Activated T-helper 17 cell treated with anti-CD3 and anti-CD28 coated beads, Interleukin-2, amount 50 U/mL, for 72 hours (primary cell): ENCODE results near the gene SMG9. TPM values are rescaled to one million over a fixed set of nuclear protein-coding genes. Genes with fewer than 3 reads are reported as not detected.
A peak's percentile ranks its signal among the peaks of the same experiment; 100 is the strongest.

Experiments
- ATAC-seq: fragments of 150-1000 bp; cut with Tn5 transposase; replicated peaks from 2 replicates; pipeline ENCODE4 v1.10.0; 2021; ENCODE audit warnings: mild to moderate bottlenecking, moderate library complexity
- H3K27ac Mint-ChIP-seq: one replicate; pipeline ENCODE4 v1.8.0; 2022; ENCODE audit warnings: mixed read lengths
- H3K27me3 Mint-ChIP-seq: one replicate; pipeline ENCODE4 v1.8.0; 2022; ENCODE audit warnings: mixed read lengths
- H3K36me3 Mint-ChIP-seq: one replicate; pipeline ENCODE4 v1.8.0; 2022; ENCODE audit warnings: low read depth, mild to moderate bottlenecking, mixed read lengths
- H3K4me1 Mint-ChIP-seq: one replicate; pipeline ENCODE4 v1.8.0; 2022; ENCODE audit warnings: mixed read lengths
- H3K4me3 Mint-ChIP-seq: one replicate; pipeline ENCODE4 v1.8.0; 2022; ENCODE audit warnings: mild to moderate bottlenecking, mixed read lengths
- H3K9me3 Mint-ChIP-seq: one replicate; pipeline ENCODE4 v1.8.0; 2022; ENCODE audit warnings: mixed read lengths
- total RNA-seq, 2 donors: library from RNA; stranded (reverse); gene quantifications; one replicate each; pipeline ENCODE4 v1.2.3, GENCODE V29; 2022

The SMG9 gene
- total RNA-seq, 2 donors from 2014 or later, result 70.4 to 109 TPM

DNA sequence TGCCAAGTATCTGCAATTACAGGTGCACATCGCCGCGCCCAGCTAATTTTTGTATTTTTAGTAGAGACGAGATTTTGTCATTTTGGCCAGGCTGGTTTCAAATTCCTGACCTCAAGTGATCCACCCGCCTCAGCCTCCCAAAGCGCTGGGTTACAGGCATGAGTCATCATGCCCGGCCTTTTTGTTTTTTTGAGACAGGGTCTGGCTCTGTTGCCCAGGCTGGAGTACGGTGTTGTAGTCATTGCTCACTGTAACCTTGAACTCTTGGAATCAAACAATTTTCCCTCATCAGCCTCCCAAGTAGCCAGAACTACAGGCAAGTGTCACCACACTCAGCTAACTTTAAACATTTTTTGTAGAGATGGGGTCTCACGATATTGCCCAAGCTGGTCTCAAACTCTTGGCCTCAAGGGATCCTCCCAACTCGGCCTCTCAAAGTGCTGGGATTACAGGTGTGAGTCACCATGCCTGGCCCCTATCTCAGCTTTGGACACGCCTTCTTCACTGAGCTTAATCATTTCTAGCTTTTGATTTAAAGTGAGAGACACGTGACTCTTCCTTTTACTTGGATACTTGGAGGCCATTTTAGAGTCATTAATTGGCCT, 42.9 kb downstream of the SMG9 start:
- Mint-ChIP-seq H3K27ac (no peak overlapping the region), H3K27me3 (peaks cover 13% of the 10 kb centered on the region), H3K4me1 (peaks cover 6% of the 10 kb centered on the region), H3K4me3 (no peak overlapping the region), H3K9me3 (peaks cover 4% of the 10 kb centered on the region), H3K36me3 (no peaks in the 10 kb centered on the region)
- peak; percentile 66 for ATAC-seq

DNA sequence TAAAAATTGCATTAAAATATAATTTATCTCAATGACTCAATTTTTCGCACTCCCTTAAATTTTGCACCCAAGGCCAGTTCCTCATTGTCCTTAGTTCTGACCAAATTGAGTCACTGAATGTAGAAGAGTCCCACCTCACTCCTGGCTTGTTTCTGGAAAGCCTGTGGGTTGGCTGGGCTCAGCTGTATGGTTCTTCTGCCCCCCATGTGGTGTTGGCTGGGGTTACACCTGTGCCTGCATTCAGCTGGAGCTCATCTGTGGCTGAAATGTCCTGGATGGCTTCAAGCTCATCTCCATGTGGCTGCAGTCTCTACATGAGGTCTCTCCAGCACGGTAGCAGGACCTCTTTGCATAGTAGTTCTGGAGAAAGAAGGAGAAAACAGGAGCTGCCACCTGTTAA, 46.0 kb downstream of the SMG9 start:
- H3K4me1 Mint-ChIP-seq, result peaks cover 6% of the 10 kb centered on the region
- H3K4me3 Mint-ChIP-seq, result no peak overlapping the region
- no peak for ATAC-seq
- peaks cover 10% of the 10 kb centered on the region for H3K27me3 Mint-ChIP-seq
- H3K36me3 Mint-ChIP-seq, result no peaks in the 10 kb centered on the region
- H3K9me3 Mint-ChIP-seq, result peaks cover 4% of the 10 kb centered on the region
- H3K27ac Mint-ChIP-seq, result no peak overlapping the region

DNA sequence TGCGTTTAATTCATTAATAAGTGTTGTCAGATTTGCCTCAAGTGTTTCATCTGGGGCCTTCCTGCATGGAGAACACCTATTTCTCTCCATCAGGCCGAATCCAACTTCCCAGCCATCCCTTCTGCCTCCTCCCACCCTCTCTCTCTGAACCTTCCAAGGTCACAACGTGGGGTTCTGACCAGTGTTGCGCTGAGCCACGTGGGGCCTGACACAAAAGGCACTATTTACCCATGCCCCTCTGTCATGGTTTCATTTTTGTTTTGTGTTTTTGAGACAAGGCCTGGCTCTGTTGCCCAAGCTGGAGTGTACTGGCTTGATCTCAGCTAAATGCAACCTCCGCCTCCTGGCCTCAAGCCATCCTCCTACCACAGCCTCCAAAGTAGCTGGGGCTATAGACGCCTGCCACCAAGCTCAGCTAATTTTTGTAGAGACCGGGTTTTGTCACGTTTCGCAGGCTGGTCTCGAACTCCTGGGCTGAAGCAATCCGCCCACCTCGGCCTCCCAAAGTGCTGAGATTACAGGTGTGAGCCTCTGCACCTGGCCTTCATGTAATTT, 47.5 kb downstream of the SMG9 start:
- Mint-ChIP-seq H3K36me3 (no peaks in the 10 kb centered on the region), H3K27ac (no peak overlapping the region), H3K27me3 (peaks cover 7% of the 10 kb centered on the region), H3K4me1 (peaks cover 4% of the 10 kb centered on the region), H3K9me3 (peaks cover 3% of the 10 kb centered on the region), H3K4me3 (no peak overlapping the region)
- no peak for ATAC-seq

DNA sequence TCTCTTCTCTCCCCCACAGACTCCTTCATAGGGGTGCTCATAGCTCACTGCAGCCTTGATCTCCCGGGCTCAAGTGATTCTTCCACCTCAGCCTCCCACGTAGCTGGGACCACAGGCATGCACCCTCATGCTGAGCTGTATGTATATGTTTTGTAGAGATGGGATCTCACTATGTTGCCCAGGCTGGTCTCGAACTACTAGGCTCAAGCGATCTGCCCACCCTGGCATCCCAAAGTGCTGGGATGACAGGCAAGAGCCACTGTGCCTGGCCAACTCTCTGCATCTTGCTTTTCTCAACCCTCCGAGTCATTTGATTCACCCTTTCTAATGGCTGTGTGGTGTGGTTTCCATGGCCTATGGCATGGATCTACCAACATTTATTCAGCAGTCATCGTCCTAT, 49.0 kb downstream of the SMG9 start:
- no peaks in the 10 kb centered on the region for H3K36me3 Mint-ChIP-seq
- H3K27ac Mint-ChIP-seq, result peak overlapping the region; percentile 80
- no peaks in the 10 kb centered on the region for H3K9me3 Mint-ChIP-seq
- H3K4me3 Mint-ChIP-seq, result no peak overlapping the region
- no peak for ATAC-seq
- H3K4me1 Mint-ChIP-seq, result peaks cover 6% of the 10 kb centered on the region
- no peaks in the 10 kb centered on the region for H3K27me3 Mint-ChIP-seq

DNA sequence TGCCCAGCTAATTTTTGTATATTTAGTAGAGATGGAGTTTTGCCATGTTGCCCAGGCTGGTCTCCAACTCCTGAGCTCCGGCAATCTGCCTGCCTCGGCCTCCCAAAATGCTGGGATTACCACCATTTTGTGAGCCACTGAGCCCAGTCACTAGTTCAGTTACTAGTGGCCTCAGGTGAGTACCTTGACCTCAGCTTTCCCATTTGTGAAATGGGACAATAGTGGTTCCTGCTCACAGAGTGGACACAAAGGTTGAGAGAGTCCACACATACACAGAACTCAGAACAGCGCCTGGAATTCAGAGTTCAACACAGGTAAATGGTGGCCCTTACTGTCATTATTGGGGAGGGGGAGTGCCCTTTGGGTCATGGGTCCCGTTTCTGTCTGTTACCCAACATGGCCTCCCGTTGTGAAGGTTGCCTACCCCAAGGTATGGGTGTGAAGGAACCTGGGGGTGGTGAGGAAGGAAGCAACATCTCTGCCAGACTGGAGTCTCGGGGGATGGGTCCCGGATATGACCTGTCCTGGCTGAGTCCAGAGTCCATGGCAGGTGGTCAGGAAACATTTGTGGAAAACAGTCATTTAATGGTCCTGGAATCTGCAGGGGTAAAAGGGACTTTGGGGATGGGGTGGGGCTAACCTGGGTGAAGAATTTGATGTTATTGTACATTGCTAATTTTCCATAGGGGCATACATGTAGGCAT, 50.6 kb downstream of the SMG9 start:
- H3K9me3 Mint-ChIP-seq, result no peaks in the 10 kb centered on the region
- H3K27ac Mint-ChIP-seq, result peak overlapping the region; percentile 10
- H3K27me3 Mint-ChIP-seq, result peaks cover 4% of the 10 kb centered on the region
- H3K4me1 Mint-ChIP-seq, result peaks cover 15% of the 10 kb centered on the region
- no peak overlapping the region for H3K4me3 Mint-ChIP-seq
- ATAC-seq, result no peak
- no peaks in the 10 kb centered on the region for H3K36me3 Mint-ChIP-seq

DNA sequence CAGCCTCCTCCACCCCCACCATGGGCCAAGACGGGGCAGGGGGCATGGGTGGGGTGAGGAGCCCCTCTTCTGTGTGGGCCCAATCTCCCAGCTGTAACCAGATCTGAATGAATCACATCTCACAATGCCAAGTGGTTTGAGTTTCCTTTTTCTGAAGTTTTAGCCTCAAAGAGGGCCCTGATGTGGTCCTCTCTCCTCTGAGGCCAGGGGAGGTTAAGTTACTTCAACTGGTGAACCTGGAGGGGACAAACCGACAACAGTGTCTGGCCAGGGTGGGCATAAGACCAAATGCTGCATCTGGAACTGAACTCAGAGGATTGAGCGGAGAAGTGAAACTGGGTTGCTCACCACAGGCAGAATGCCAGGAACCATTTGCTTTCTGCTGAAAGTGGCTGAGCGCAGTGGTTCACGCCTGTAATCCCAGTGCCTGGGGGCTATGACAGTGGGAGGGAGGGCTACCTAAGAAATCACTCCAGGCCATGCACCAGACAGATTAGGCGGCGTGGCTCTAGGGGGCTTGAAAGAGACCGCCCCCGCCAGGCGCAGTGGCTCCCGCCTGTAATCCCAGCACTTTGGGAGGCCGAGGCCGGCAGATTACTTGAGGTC, 54.3 kb downstream of the SMG9 start:
- H3K9me3 Mint-ChIP-seq, result no peaks in the 10 kb centered on the region
- H3K4me3 Mint-ChIP-seq, result peak overlapping the region; percentile 78
- H3K27me3 Mint-ChIP-seq, result peaks cover 9% of the 10 kb centered on the region
- ATAC-seq, result peak; percentile 22
- no peaks in the 10 kb centered on the region for H3K36me3 Mint-ChIP-seq
- H3K27ac Mint-ChIP-seq, result peak overlapping the region; percentile 93
- peaks cover 15% of the 10 kb centered on the region for H3K4me1 Mint-ChIP-seq

DNA sequence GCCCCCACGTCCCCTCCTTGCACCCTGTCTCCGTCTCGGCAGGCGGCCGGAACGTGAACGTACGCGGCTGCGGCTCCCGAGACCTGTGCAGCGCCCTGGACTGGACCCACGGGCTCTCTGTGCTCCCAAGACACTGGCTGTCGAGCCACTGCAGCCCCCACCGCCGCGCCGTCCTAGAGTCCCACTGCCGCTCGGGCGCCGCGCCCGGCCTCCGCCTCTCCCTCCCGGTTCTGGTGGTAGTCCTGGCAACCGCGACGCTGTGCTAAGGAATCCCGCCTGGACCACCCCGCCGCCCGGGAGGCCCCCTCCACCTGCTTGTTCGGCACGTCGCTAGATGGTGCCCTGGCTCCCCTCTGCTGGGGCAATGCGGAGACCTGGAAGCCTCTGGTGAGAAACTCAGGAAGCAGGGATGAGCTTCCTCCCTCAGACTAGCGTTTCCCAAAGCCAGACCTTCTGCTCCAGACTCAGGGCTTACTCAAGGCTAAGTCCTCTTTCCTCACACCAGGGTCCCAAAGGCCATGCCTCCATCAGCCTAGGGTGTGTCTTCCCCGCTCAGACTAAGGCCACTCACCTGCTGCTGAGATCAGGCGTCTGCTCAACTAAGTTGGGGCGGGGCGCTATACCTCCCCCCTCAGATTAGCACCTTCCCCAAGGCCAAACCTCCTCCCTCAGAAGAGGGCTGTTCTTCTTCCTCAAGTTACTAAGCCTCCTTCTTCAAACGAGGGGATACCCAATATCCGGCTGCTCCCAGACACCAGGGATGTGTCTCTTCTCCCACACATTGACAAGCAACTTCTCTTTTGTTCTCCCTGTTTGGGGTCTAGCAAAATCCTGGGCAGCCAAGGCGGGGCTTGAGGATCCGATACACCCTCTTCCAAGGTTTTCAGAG, 55.0 kb downstream of the SMG9 start:
- Mint-ChIP-seq H3K4me3 (peak overlapping the region; percentile 78), H3K36me3 (no peaks in the 10 kb centered on the region), H3K9me3 (no peaks in the 10 kb centered on the region), H3K4me1 (peaks cover 15% of the 10 kb centered on the region), H3K27me3 (peaks cover 9% of the 10 kb centered on the region), H3K27ac (peak overlapping the region; percentile 93)
- no peak for ATAC-seq

DNA sequence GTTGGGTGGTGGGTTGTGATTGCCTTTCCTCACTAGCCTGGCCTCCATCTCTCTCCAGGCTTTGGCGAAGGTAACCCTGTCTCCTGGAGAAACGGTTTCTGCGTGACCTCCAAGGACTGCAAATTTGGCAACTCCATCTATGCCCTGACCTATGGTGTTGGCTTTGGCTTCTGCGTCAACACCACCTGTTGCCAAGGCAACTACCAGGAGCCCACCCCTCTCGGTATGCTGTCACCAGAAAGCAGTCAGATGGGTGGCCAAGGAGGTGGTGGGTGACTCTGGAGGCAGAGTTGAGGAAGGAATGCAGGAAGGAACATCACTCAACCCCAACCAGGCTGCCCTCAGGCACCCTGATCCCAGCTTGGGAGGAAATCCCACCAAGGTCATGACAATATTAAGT, 57.5 kb downstream of the SMG9 start:
- H3K27ac Mint-ChIP-seq, result no peak overlapping the region
- H3K9me3 Mint-ChIP-seq, result no peaks in the 10 kb centered on the region
- no peaks in the 10 kb centered on the region for H3K36me3 Mint-ChIP-seq
- peaks cover 15% of the 10 kb centered on the region for H3K4me1 Mint-ChIP-seq
- H3K27me3 Mint-ChIP-seq, result peaks cover 9% of the 10 kb centered on the region
- no peak for ATAC-seq
- no peak overlapping the region for H3K4me3 Mint-ChIP-seq

DNA sequence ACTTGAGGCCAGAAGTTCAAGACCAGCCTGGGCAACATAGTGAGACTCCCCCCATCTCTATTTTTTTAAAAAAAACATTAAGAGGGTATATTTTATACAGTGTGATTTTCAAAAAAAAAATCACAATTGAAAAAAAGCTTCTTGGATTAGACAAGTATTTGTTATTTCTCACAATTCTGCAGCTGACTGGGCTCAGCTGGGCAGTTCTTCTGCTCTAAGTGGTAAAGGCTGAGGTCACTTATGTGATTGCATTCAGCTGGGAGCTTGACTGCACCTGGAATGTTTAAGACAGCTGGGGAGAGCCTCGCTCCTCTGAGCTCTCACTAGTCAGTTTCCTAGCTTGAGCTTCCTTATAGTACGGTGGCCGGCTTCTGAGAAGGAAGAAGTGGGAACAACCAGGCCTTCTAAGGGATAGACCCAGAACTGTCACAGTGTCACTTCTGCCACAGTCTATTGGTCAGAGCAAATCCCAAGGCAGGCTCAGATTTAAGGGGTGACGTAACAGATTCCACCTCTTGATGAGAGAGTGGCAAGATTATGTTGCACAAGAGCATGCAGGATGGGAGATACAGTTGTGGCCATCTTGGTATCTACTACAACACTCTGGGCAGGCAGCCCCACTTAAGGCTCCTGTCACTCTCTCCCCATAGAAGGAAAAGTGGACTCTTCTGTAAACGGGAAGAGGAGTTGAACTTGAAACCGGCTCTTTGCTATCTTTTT, 58.6 kb downstream of the SMG9 start:
- peaks cover 9% of the 10 kb centered on the region for H3K27me3 Mint-ChIP-seq
- H3K4me3 Mint-ChIP-seq, result no peak overlapping the region
- H3K27ac Mint-ChIP-seq, result no peak overlapping the region
- no peaks in the 10 kb centered on the region for H3K36me3 Mint-ChIP-seq
- H3K9me3 Mint-ChIP-seq, result no peaks in the 10 kb centered on the region
- no peak for ATAC-seq
- peaks cover 10% of the 10 kb centered on the region for H3K4me1 Mint-ChIP-seq

DNA sequence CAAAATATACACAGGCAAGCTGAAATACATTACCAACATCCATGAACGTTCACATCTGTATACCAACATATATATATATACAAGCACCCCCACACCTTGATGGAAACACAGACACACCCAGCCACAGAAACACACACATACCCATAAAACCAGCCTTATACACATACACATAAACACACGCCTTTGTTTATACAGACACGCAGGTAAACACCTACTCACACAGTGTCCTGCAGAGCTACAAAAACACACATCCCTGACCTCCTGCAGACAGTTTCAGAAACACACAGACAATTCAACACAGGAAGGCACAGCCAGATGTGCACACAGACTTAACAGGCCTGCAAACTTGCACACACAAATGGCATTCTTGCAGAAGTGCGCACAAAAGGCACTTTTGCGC, 60.2 kb downstream of the SMG9 start:
- Mint-ChIP-seq H3K36me3 (no peaks in the 10 kb centered on the region), H3K9me3 (no peaks in the 10 kb centered on the region), H3K27ac (no peak overlapping the region), H3K27me3 (peaks cover 5% of the 10 kb centered on the region), H3K4me3 (no peak overlapping the region), H3K4me1 (no peaks in the 10 kb centered on the region)
- no peak for ATAC-seq

DNA sequence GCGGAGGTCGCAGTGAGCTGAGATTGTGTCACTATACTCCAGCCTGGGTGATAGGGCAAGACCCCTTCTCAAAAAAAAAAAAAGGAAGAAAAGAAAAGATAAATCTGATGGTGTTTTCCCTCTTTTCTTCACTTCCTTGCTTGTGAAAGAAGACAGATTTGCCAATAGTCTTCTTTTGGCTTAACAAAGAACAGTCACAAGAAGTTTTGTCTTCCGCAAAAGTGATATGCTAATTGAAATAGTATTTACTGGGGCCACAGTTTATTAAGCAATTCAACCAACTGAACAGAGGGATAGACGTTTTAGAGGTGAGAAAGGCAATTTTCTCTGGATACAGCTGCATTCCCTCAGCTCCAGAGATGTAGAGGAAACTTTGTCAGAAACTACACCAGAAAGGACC, 61.9 kb downstream of the SMG9 start:
- ATAC-seq, result no peak
- H3K27ac Mint-ChIP-seq, result no peak overlapping the region
- no peak overlapping the region for H3K4me3 Mint-ChIP-seq
- peaks cover 3% of the 10 kb centered on the region for H3K27me3 Mint-ChIP-seq
- H3K9me3 Mint-ChIP-seq, result no peaks in the 10 kb centered on the region
- no peaks in the 10 kb centered on the region for H3K4me1 Mint-ChIP-seq
- no peaks in the 10 kb centered on the region for H3K36me3 Mint-ChIP-seq

DNA sequence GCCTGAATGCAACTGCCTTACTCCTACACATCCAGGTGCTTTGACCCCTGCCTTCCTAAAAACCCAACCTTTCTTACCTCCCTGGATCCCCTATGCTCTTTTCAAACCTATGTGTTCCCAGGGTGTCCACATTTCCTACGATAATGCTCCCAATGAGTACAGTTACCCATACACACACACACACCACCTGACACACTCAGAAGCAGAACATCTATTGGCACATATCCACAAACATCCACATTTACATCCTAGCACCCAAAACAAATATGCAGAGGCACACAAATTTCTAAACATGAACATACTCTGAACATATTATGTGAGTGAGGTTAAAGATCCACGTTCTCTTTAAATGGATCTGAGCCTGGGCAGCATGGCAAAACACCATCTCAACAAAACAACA, 62.4 kb downstream of the SMG9 start:
- Mint-ChIP-seq H3K4me1 (no peaks in the 10 kb centered on the region), H3K27me3 (no peaks in the 10 kb centered on the region), H3K36me3 (no peaks in the 10 kb centered on the region), H3K27ac (no peak overlapping the region), H3K9me3 (no peaks in the 10 kb centered on the region), H3K4me3 (no peak overlapping the region)
- no peak for ATAC-seq

DNA sequence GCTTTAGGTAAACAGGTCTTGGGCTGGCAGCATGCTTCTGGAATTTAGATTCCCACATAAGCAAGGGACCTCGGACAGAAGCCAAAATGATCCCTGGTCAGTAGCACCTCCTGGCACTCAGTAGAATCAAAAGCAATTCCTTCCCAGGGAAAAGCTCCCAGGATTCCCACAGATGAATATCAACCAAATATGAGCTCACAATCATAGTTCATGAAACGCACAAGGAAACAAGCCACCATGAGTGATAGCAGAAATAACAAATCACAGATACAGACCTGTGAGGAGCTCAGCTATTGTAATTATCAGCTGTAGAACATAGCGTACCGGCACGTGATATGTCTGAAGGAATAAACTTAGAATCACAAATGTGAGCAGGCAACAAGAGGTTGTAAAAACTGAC, 63.0 kb downstream of the SMG9 start:
- Mint-ChIP-seq H3K9me3 (no peaks in the 10 kb centered on the region), H3K27me3 (no peaks in the 10 kb centered on the region), H3K4me1 (peaks cover under 1% of the 10 kb centered on the region), H3K27ac (no peak overlapping the region), H3K4me3 (no peak overlapping the region), H3K36me3 (no peaks in the 10 kb centered on the region)
- no peak for ATAC-seq

DNA sequence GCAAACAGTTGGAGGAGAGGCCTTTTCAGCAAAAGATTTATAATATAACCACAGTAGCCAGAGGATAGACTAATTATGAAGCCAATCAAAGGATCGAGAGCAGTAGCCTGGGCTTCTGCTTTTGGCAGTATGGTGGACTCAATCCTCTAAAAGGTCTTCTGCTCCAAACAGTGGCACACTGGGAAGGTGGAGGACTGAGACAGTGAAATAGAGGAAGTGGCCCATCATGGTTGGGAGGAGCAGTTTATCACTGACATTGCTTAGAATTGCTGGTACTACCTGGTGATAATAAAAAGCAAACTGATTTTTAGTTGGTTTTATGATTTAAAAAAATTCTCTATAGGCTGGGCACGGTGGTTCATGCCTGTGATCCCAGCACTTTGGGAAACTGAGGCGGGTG, 63.9 kb downstream of the SMG9 start:
- ATAC-seq, result no peak
- Mint-ChIP-seq H3K4me3 (no peak overlapping the region), H3K36me3 (no peaks in the 10 kb centered on the region), H3K27me3 (no peaks in the 10 kb centered on the region), H3K4me1 (peaks cover 5% of the 10 kb centered on the region), H3K9me3 (no peaks in the 10 kb centered on the region), H3K27ac (no peak overlapping the region)
